H1 (cell line): ENCODE measurements around the gene KCP. TPM values are rescaled to one million over a fixed set of nuclear protein-coding genes. Genes with fewer than 3 reads are reported as not detected.

Experiments used
- ATF2 ChIP-seq: IDR thresholded peaks from 2 replicates; pipeline ENCODE4 v1.6.1; 2012; ENCODE audit warnings: low read length, inconsistent platforms
- E2F6 ChIP-seq: IDR thresholded peaks from 2 replicates; pipeline ENCODE4 v1.6.1; 2012; ENCODE audit warnings: inconsistent platforms
- EP300 ChIP-seq, 2 experiments: IDR thresholded peaks; 1 replicate in 1 of 2; 2 replicates in 1 of 2; pipeline ENCODE4 v1.6.1; 2011 to 2012; ENCODE audit warnings: low read depth in 2 of 2, low read length in 2 of 2, mild to moderate bottlenecking in 2 of 2, borderline replicate concordance in 1 of 2, inconsistent platforms in 1 of 2, moderate library complexity in 1 of 2
- KDM5A ChIP-seq: fragments of 200-600 bp; IDR thresholded peaks from 2 replicates; pipeline ENCODE4 v1.7.1; 2012; ENCODE audit warnings: mild to moderate bottlenecking, low read length, inconsistent platforms, mixed read lengths
- NRF1 ChIP-seq: IDR thresholded peaks from 2 replicates; pipeline ENCODE4 v1.6.1; 2011; ENCODE audit warnings: mild to moderate bottlenecking, low read depth, low read length, improper control_type of control experiment
- polyA plus RNA-seq, 7 experiments: library from polyadenylated mRNA; depleted of rRNA in 3 of 7; stranded (reverse) in 5 of 7; unstranded in 2 of 7; fragments of >200 nt in 5 of 7; fragments of 200-250 nt in 2 of 7; gene quantifications; 1 replicate in 5 of 7; 2 replicates in 1 of 7; 4 replicates in 1 of 7; pipeline versions ENCODE4 v1.2.1 to v1.2.3, GENCODE V29; 2011 to 2013; ENCODE audit warnings: missing spikeins in 2 of 7, mixed read lengths in 2 of 7
- total RNA-seq: library from RNA; stranded (reverse); fragmentation: NEBNext Ultra II Directional; extraction: Animal tissue kit (Norgen Biotek cat#: 25700); gene quantifications from 2 replicates; pipeline ENCODE4 v1.2.1, GENCODE V29; 2021

KCP gene
- total and polyA plus RNA-seq, 2 of the 8 experiments (the other 6 are each of a cell fraction or from before 2014, with no cell fraction given) = 1.3 to 2.0 TPM

GRCh38 chr7:128920913-128921582, 10.5 kb upstream of the KCP start (continued):
- TF ChIP-seq ATF2 (no peak), EP300 (IDR thresholded peaks at IDR 0.05; ENCODE audit: borderline replicate concordance in 1 of 2, low read depth in 2 of 2, low read length in 2 of 2) (no peak), KDM5A (no peak), NRF1 (no peak), E2F6 (no peak)
